GM19467 (cell line): ENCODE results near the gene CCDC149.

Experiments used
- ATAC-seq: cut with Tn5 transposase; IDR thresholded peaks from one replicate; pipeline ENCODE4 v1.9.1; 2021; ENCODE audit warnings: mild to moderate bottlenecking, moderate library complexity; ENCODE audit not compliant: unreplicated experiment

The CCDC149 gene

DNA sequence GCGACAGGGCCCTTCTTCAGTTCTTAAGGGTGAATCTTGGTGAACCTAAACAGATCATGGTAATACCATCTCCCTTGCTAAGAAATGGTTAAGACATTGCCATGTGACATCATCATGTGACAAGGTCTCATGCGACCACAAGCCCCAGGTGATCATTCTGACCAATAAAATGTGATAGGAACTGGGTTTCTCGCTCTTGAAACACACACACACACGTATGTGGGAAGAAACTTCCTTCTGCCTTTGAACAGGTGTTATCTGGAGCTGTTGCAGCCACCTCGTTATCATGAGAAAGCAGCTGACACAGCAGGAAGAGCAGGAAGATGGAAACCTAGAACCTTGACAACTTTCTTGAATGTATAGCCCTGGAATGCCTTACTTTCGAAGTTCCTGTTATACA is 107.3 kb downstream of the CCDC149 start:
- no peak for ATAC-seq

DNA sequence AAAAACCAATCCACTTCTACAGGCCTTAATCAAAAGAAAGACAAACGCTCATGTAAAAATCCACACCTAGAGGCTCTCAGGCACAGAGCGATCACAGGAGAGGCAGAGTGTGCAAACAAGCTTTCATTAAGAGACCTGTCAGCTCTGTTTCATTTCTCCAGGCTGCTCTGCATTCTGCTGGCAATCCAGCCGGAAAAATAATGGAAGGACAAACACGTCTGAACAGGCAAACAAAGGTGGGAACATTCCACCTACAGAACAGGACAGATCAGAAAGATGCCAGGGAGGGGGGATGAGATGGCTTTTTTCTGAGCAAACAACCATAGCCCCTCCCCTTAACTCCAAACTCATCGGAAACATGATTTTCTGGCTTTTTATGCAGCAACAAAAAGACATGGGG is 107.8 kb downstream of the CCDC149 start:
- ATAC-seq: no peak

DNA sequence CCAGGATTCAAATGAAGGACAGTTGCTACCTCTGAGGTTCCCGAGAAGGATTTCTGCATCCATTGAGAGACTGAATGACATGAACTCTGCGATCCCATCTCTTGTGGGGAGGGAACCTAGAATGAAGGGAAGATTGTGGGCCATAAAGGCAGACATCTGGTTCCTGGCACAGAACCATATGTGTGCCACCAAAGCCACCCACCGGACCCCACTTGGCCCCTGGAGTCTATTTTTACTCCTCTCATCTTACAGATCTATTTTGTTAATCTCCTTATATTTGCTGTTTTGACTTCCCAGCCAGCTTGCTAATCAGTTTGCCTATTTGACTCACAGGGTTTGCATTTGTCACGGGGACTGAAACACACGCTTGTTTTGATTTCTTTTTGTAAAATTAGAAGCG is 110.2 kb downstream of the CCDC149 start:
- ATAC-seq: no peak

GRCh38 chr4:24801136-24801855 is 111.5 kb downstream of the CCDC149 start:
- no peak for ATAC-seq

GRCh38 chr4:24800325-24800895 is 112.4 kb downstream of the CCDC149 start:
- no peak for ATAC-seq

- no peak for ATAC-seq
Measured at GRCh38 chr4:24799544-24800324, 113.1 kb downstream of the CCDC149 start.

GRCh38 chr4:24799196-24799543 is 113.7 kb downstream of the CCDC149 start:
- ATAC-seq: no peak

GRCh38 chr4:24798036-24798610 is 114.7 kb downstream of the CCDC149 start:
- ATAC-seq: no peak

DNA sequence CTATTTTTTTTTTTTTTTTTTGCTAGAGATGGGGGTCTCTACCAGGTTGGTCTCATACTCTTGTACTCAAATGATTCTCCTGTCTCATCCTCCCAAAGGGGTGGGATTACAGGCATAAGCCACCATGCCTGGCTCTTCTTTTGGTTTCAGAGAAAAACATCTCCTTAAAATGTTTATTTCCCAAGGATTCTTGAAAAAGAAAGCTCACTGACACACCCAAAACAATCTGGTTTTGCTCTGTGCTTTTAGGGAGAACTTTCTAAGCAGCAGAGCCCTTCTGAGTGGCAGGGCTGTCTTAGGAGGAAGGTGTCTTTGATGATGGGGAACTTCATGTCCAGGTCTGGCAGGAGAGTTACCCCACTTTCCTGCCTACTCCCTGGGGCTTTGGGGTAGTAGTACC is 116.2 kb downstream of the CCDC149 start:
- no peak for ATAC-seq

DNA sequence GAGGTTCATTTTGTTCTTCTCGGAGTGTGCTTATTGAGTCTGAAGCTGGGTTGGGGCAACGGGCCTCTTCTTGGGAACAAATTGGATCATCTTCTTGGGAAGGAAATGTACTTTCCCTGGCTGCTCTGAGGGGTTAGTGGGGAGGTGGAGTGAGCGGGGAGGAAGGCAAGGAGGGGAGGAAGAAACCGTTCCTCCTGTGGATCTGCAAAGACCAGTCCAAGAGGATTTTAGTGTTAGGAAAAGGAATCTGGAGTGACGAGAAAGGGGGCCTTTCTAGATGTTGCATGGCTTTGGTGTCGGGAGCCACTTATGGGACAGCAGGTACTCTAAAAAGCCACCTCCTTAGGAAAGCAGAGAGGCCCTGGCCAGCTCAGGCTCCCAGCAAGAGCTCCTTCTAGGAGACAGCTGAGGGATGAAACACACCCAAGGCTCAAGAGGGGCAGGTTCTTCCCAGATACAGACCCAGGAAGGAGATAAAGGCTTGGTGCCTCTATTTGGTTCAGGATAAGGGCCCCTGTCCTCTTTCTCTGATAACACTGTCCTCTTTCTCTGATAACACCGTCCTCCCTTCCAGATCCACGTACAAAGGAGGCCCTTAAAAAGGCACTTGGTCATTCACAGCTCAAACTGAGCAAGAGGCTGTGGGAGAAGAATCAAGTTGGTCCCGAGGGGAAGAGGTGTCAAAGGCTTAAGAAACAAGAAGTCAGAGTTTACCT is 117.0 kb downstream of the CCDC149 start:
- no peak for ATAC-seq

- ATAC-seq: no peak
Measured at GRCh38 chr4:24794916-24795665, 117.8 kb downstream of the CCDC149 start, which contains the start of gene SOD3. Gene SOD3, plus strand, starts transcription at chr4:24795573. Its CDS starts 3,949 bp downstream, at chr4:24799522.

GRCh38 chr4:24794480-24794879 is 118.4 kb downstream of the CCDC149 start:
- ATAC-seq: no peak

DNA sequence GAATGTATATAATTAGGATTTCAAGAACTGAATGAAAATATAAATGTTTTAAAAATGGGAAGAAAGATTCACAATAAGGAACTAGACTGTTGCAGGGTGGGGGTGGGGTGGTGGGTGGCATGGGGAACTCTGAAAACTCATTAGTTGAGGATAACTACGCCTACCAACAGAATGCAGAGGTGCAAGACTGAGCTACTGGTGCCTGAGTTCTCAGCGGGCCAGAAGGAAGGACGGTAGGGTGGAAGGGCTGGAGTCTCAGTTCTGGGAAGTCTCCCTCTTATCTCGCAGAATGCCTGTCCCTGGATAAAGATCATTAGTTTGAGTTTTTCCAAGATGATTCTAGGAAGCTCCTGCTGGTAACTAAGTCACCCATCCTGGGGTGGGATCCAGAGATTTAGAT is 118.8 kb downstream of the CCDC149 start:
- no peak for ATAC-seq

DNA sequence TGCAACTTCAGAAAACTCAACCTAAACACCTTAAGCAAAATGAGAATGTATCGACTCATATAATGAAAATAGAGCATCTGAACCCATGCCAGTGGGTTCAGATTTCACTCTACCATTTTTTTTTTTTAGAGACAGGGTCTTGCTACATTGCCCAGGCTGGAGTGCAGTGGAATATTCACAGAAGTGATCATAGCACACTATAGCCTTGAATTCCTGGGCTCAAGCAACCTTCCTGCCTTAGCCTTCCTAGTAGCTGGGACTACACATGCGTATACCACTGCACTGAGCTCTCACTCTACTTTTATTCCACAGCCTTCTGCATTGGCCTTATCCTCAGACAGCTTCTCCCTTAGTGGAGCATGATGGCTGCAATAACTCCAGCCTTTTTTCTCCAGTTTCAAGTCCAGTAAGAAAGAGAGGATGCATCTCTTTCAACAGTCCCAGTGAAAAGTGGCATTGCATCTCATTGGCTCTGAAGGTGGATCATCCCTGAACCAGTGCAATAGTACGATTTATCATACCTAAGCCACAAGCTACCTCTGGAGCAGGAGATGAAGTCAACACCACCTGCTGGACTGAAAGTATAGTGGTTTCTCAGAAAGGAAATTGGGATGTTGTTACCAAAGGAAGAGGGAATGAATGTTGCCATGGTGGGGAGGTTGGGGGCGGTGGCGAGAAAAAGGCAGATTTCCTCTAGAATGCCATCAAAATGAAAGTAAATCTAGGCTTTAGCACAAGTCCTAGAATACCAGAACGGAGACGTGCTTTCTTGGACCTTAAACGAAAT is 119.4 kb downstream of the CCDC149 start:
- no peak for ATAC-seq

DNA sequence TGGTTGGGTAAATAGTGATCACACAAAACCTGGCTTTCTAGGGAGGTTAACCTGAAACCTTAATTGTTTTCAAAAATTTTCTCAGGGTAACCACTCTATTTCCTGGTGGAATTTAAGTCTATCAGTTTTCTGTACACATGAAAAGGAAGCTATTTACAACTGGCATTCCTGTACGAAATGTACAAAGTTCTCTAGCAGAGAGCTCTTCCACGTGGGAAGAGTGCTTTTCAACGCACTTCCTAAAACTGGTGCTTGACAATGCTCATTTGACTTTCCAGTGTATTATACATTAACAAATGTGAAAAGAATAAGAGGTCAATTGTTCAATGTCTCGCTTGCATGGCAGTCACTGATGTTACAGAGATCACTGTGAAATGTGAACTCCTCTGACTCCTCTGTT is 120.3 kb downstream of the CCDC149 start:
- ATAC-seq: no peak

DNA sequence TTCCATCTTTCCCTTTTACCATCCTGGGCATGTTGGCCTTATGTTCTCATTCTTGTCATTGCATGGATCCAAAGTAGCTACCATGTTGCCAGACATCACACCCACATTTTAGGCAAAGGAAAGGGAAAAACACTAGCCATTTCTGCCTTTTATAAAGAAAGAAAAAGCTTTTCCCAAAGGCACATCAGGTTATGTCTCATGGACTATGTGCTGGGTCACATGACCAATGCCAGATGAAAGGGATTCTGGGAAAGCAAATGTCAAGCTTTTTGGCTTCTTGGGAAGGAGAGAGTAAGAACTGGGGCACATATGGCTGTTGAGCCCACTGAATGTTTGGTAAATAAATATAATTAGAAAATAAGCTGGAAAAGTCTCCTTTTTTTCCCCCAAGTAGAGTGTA is 121.8 kb downstream of the CCDC149 start:
- ATAC-seq: no peak

DNA sequence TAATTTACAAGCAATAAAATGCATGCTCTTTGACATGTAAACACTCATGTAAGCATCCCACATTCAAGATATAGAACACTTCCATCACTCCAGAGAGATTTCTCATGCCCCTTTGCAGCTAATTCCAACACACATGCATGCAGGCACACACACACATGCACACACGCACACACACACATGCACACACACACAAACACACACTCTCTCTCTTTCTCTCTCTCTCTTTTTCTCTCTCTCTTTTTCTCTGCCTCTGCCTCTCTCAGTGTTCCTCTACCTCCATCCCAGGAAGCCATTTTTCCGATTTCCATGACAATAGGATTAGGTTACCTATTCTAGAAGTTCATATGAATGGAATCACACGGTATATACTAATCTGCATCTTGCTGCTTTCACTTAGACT is 129.3 kb downstream of the CCDC149 start:
- no peak for ATAC-seq

- no peak for ATAC-seq
Measured at GRCh38 chr4:24781999-24782745, 130.7 kb downstream of the CCDC149 start.

GRCh38 chr4:24780936-24781495 is 131.8 kb downstream of the CCDC149 start:
- ATAC-seq: no peak
